ENCODE data around the gene CACNG1. TPM values are rescaled to one million over a fixed set of nuclear protein-coding genes. Genes with fewer than 3 reads are reported as not detected.

The CACNG1 gene, protein sequence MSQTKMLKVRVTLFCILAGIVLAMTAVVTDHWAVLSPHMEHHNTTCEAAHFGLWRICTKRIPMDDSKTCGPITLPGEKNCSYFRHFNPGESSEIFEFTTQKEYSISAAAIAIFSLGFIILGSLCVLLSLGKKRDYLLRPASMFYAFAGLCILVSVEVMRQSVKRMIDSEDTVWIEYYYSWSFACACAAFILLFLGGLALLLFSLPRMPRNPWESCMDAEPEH
- not detected for polyA plus RNA-seq (ENCODE audit: insufficient read length in 3 of 3)

DNA sequence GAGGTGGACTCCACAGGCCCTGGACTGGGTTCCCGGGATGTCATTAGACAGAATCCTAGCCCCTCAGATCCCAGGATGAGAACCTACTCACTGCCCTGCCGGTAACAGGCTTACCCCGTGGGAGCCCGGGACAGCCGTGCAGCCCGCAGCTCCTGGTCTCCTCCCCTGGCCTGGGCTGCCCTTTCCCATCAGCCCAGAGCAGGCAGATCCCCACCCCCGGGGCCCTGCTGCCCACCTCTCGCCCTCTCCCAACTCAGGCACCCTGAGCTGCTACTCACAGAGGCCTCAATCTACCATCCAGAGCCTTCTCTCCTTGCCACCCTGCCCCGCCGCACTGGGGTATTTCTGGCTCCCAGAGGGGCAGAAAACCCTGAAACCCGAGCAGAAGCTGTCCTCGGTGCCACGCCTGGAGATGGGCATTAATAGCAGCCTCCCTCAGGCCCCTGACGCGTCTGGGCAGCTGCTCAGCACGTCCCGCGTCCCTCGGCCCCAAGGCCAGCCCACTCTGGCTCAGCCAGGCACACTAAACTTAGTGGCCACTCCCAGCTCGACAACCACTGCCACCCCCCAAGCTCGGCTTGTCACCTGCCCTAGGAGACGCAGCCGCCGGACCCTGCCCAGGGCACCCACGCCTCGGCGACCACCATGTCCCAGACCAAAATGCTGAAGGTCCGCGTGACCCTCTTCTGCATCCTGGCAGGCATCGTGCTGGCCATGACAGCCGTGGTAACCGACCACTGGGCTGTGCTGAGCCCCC is at the start of gene CACNG1:
Gene CACNG1, plus strand, starts transcription at position 539 of the 757 bp plus-strand sequence. Its CDS starts 107 bp downstream, at position 646.
- DNase-seq (ENCODE audit: low read depth in 3 of 3, low spot score in 2 of 3): no peak

DNA sequence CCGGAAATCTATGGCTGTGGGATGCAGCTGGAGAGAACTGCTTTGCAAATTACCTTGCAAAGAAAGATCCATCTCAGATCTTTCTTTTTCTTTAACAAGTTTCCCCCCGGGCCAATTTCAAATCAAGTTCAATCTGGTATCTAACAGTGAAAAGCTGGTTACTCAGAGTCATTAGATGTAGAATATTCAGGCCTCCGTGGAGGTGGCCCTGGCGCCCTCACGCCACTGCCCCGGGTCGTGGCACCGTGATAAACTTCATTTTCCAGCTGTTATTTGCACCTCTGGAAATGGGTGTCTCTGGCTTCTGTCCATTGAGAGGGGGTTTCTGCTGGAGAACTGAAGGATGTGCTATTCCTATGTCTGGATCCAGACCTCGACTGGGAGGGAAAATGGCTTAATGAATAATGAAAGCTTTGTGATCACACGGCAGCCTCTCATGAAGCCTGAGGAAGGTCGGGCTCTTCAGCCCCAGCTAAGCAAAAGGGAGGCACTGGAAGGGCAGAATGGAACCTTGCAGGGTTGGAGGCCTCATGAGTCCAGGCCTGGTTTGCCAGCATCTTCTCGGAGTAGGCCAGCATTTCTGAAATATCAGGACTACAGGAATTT is 49.3 kb upstream of the CACNG1 start:
- DNase-seq (ENCODE audit: low read depth in 3 of 3, low spot score in 2 of 3): no peak

DNA sequence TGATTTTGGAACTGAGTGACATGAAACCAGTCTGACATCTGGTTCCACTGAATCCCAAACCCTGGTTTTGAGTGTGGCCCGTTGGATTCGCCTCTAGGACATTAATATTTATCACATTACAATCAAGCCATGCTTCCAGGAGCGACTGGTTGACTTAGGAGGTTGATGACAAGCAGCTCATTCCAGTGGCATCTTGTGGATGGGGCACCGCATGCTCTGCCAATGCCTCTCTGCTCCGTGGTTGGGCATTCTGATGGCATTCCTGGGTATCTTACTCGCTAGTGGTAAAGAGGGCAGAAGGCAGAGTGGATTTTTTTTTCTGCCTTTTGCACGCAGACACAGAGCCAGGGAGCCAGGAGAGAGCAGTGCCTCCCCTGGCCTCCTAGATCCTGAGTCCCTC is 48.4 kb upstream of the CACNG1 start:
- DNase-seq (ENCODE audit: low read depth in 3 of 3, low spot score in 2 of 3): no peak

DNA sequence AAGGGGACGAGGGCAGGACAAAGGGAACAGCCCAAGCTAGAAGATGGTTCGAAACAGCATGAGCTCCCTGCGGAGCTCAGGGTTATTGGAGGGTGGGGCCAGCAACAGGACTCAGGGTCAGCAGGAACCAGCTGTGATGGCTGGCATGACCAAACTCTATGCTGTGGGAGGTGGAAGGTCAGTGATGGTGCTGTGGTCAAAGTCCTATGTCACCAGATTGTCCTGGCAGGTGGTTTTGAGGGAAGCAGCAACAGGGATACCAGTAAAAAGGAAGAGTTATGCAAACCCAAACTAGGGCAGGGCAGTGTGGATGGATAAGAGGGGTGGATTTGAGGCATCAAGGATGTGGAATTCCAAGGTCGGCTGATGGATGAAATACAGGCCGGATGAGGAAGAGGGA is 47.4 kb upstream of the CACNG1 start:
- DNase-seq (ENCODE audit: low read depth in 3 of 3, low spot score in 2 of 3): no peak

DNA sequence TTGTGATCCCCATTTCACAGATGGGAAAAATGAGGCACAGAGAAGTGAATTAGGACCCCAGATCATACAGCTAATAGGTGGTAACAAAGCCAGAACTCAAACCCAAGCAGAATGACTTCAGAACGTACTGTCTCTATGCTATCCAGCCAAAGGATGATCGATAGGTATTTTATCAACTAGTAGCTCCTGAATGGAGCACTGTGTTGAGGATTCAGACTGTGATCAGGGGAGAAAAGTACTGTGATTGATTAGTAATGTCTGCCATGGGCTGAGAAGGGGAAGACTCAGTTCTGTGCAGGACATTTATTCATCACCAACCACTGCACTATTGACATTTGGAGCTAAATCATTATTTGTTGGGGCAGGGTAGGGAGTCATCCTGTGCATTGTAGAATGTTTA is 41.1 kb upstream of the CACNG1 start:
- DNase-seq (ENCODE audit: low read depth in 3 of 3, low spot score in 2 of 3): no peak

DNA sequence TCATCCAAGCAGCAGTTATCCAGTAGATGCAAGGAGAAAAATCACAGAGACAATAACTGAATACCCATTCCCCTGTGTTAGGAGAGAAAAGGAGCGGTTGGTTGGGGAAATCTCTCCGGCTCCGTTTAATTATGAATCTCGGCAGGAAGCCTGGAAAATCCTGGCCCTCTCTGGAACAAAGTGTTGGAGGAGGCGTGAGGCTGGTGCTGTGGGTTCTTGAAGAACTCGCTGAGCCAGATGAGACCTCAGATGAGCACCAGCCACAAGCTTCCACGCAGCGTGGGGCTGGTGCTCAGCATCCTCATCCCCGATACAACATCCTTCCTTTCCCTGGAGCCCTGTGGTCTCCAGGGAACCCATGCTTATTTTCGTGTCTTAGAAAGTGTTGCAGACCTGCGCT is 40.2 kb upstream of the CACNG1 start:
- no peak for DNase-seq (ENCODE audit: low read depth in 3 of 3, low spot score in 2 of 3)

DNA sequence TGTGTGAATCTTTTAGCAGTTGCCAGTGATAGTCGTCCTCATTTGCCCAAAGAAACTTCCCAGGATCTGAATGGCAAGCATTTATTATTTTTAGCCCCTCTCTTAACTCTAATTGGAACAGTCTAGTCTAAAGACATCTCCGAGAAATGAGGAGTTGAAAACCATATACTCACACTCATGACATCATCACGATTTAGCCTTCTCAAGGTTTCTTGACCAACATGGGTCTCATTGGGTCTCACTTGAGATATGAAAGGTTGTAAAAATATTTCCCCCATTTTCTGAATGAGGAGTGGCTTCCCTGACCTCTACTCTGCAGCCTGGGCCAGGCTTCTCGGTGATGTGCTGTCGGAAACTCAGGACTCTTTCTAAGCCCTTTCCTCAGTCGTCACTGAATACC is 37.1 kb upstream of the CACNG1 start:
- no peak for DNase-seq (ENCODE audit: low read depth in 3 of 3, low spot score in 2 of 3)

DNA sequence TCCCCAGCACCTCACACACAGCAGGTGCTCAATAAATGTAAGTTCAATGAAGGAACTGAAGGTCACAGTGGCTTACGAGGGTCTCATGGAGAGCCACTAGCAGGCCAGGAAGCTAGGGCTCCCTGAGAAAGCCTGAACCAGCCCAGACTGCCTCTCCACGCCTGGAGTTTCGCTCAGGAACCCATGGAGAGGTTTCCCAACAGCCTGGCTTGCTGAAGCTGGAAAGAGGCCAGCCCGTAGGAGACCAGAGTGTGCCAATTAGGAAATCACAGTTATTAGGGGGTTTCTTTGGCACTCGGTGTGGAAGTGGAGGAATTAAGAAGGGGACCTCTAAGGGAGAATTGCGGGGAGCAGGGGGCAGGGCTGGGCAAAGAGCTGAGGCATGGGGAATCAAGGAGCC is 36.3 kb upstream of the CACNG1 start:
- DNase-seq (ENCODE audit: low read depth in 3 of 3, low spot score in 2 of 3): no peak

DNA sequence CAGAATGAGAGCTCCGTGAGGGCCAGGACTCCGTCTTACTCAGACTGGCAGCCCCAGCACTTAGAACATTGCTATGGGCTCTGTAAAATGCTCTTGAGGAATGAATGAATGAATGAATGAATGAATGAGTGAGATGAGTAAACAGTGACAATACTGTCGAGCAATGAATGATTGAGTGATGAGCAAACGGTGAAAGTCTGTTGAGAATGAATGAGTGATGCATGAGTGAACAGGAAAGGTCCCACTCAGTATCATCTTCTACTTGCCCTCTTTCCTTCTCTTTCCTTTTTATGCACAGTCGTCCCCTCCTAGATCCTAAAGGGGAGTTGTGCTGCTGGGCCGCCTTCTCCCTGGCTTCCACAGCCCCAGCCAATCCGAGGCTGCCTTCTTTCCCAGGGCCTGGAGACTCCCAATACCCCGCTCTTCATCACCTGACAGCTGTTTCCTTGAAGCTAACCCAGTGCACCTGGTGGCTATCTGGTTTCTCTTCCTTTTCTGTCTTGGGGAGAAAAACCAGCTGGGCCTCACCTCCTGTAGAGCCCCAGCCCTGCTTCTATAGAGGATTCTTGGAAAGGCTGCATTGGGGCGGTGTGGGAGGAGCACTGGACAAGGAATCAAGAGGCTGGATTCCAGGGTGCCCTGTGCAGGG is 32.7 kb upstream of the CACNG1 start:
- no peak for DNase-seq (ENCODE audit: low read depth in 3 of 3, low spot score in 2 of 3)

DNA sequence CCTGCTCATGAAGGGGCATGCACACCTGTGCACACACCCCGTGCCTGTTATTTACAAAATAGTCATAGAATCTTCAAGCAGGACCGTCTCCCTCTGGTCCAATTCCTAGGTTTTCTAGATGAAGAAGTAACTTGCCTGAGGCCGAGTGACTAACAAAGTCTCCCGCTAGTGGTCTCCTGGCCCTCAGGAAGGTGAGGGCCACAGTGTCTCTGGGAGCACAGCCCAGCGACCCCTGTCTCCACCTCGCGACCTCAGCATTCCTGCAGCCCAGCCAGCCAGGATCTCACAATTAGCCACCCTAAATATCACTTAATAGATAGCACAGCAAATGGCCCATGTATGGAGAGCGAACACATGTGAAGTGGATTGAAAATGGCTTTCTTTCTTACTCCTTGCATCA is 30.5 kb upstream of the CACNG1 start:
- DNase-seq (ENCODE audit: low read depth in 3 of 3, low spot score in 2 of 3): no peak

DNA sequence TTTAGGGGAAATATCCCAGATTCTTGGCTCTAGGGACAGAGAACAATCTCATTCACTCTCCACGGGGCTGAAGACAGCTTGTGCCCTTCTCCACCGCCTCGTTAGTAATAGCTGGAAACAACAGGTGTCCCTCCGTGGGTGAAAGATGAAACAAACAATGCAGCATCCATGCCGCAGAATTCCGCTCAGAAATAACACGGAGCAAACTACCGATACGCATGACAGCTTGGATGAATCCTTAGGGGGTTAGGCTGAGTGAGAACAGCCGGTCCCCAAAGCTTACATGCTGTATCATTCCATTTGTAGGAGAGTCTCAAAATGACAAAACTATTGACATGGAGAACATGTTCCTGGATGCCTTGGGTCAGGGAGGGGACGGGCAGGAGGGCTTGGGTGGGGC is 29.4 kb upstream of the CACNG1 start:
- DNase-seq (ENCODE audit: low read depth in 3 of 3, low spot score in 2 of 3): no peak

DNA sequence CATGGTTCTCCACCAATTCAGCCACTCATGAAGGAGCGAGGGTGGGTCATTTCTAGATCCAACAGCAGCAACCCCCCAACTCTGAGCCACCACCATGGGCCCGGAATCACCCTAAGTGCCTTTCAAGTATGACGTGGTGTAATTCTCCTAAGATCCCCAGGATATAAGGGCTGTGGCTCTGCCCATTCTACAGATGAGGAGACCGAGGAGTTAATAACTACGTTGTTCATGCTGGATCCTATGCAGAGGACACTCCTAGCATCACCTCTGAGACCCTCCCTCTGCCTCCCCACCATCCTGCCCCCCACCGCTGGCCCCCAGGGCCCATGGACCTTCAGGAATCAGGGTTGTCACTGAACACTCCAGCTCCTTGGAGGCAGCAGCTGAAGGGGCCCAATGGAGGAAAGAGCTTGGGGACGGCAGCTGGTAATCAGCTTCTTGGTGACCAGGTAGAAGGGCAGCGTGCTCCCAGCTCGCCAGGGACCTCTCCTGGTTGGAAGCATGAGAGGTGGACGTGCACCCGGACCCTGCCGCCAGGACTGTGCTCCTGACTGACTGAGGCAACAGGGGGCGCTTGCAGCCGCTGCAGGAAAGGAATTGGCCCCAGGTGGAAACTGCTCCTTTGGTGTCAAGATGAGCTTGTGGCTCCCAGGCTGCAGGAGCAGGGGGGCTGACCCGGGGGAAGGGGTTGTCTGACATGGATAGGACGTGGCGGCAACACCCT is 28.2 kb upstream of the CACNG1 start:
- DNase-seq (ENCODE audit: low read depth in 3 of 3, low spot score in 2 of 3): no peak

DNA sequence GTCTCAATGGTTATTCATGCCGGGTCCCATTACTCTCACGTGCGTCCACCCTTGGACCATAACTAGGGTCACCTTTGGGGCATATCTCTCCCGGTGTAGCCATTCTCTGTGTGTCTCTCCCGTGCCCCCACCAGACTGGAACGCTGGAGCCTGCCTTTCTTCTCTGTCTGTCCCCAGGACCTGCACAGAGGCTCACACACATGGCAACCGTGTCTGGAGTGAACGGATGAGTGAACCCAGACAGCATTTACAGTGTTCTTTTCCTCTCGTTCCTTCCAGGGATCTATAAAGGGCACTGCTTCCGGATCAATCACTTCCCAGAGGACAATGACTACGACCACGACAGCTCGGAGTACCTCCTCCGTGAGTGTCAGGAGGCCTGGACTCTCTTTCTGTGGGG is 26.4 kb upstream of the CACNG1 start:
- no peak for DNase-seq (ENCODE audit: low read depth in 3 of 3, low spot score in 2 of 3)

DNA sequence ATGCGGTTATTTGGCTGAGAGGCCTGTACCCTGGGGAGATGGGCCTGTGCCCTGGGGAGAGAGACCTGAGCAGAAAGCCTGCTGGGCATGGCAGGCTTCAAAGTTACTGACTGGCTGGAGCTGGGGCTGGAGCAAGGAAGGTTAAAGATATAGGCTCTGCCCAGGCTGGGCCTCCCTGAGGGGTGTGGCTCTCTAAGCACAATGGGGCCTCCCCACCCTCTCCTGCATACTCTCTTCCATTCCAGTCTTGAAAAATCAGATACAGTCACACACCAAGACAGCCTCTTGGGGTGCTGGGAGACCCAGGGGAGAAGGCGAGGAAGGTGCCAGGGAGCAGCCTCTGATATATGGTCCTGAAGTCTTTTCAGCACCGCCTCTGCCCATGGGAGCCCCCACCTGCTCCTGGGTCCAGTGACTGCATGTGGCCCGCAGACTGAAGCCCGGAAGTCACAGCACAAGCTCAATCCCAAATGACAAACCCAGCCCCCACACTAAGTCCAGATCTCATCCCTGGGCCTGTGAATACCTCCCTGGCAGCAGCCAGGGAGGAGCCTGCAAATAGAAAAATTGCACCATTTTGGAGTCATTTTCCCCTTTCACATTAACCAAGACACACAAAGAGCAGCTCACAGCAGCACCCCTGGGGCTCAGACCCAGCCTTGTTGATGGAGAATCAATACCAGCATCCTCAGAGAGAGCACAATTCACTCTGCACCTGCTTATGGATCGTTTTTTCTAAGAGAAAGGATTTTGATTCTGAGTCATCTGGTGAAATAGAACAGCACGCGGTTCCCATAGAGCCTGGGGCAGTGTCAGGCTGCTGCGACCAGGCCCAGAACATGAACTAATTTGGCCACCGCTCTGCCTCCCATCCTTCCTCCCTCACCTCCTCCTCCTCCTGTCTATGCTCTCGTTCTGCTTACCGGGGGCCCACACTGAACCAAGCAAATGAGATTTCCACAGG is 25.6 kb upstream of the CACNG1 start:
- no peak for DNase-seq (ENCODE audit: low read depth in 3 of 3, low spot score in 2 of 3)

DNA sequence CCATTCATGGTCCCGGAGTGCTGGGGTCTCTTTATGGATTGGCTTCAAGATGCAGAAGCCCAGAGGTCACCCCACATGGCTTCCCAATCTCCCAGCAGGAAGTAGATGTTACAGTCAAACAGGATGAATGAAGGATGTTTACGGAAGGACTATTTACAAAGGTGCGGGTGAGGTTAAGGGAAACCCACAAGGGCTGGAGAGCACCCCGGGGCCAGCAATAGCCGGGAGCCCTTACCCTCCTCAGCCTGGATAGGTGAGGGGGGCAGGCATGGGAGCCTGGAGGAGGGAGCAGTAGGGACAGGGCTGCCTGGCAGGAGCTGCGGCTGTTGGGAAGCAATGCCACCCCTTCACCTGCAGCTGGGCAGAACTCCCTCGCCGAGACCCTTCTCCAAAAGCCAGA is 24.5 kb upstream of the CACNG1 start:
- no peak for DNase-seq (ENCODE audit: low read depth in 3 of 3, low spot score in 2 of 3)

DNA sequence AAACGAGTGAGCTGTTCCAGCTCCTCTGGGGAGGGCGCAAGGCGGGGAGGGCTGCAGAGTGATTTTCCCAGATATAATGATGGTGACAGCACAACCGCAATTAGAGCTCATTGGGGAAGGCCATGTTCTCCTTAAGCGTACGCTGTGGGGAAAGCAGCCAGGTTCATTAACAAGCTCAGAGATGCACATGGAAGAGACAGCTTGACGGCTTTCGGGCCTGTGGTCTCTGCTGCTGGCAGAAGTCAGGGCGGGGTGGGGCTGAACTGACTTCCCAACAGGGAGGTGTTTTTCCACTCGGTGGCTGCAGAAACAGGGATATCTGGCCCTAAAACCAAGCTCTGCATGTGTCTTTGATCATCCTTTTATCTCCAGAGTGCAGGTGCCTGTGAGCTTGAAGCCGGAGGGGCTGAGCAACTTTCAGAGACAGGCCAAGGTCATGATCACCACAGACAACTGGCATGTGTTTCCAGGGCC is 24.0 kb upstream of the CACNG1 start:
- DNase-seq (ENCODE audit: low read depth in 3 of 3, low spot score in 2 of 3): no peak

DNA sequence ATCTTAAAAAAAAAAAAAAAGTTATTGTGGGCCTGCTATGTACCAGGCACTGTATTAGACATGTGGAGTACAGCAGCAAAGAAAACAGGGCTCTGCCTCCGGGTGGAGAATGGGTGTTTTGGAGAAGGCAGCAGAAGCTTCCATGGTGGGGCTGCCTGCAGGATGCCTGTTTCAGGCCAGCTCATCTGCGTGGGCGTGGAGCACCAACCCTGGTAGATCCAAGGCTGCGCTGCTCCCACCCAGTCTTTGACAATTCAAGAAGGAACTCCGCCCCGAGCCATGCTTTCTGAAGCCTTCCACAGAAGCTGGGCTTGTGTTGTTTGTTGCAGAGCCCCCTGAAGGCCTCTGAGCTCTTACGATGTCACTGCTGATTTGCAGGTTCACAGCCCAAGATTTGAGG is 23.2 kb upstream of the CACNG1 start:
- no peak for DNase-seq (ENCODE audit: low read depth in 3 of 3, low spot score in 2 of 3)

DNA sequence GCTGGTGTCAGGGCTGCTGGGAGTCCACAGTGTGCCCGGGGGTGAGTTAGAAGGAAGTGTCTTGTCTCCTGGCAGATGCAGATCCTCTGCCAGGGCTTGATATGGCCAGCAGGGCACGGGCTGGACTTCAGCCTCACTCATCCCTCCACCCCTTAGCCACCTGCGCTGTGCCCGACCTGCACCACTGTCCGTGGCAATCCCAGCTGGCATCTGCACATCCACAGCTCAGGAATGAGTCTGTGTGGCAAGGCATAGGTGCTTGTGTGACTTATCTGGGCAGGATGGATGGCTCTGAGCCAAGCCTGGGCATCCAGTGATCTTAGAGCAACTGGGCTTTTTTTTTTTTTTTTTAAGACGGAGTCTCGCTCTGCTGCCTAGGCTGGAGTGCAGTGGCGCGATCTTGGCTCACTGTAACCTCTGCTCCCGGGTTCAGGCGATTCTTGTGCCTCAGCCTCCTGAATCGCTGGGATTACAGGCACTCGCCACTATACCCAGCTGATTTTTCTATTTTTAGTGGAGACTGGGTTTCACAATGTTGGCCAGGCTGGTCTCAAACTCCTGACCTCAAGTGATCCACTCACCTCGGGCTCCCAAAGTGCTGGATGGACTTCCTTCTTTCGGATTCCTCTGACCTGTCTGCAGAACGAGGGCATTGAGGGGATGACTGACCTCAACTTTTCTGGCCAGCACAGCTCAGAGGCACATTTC is 22.5 kb upstream of the CACNG1 start:
- no peak for DNase-seq (ENCODE audit: low read depth in 3 of 3, low spot score in 2 of 3)

DNA sequence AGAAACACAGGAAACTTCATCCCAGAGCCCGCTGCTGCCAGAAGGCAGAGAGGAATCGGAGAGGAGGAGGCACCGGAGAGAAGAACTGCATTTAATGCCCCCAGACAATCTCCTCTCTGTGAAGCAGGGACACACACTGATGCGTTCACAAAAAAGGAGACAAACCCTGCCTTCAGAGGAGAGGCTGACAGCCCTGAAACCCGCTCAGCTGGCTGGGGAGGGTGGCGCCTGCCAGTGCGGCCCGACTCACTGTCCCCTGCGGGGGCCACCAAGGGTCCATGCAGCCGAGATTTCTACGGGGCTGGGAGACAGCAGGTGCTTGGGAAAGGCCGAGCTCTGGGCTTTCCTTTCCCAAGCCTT is 21.9 kb upstream of the CACNG1 start:
- no peak for DNase-seq (ENCODE audit: low read depth in 3 of 3, low spot score in 2 of 3)

All from right renal cortex interstitium (tissue), 3 donors.